NCI-H526 (cell line): ENCODE results near the gene CRAMP1.
"Not testable (repeated sequence)": the region's sequence is repeated elsewhere in the genome, so short reads cannot be mapped to it uniquely, and the experiment has no call there.

Experiments
- DNase-seq, 2 experiments: peaks; one replicate each; lab custom pipeline; 2025; lab: John Stamatoyannopoulos, UW

CRAMP1 gene, protein sequence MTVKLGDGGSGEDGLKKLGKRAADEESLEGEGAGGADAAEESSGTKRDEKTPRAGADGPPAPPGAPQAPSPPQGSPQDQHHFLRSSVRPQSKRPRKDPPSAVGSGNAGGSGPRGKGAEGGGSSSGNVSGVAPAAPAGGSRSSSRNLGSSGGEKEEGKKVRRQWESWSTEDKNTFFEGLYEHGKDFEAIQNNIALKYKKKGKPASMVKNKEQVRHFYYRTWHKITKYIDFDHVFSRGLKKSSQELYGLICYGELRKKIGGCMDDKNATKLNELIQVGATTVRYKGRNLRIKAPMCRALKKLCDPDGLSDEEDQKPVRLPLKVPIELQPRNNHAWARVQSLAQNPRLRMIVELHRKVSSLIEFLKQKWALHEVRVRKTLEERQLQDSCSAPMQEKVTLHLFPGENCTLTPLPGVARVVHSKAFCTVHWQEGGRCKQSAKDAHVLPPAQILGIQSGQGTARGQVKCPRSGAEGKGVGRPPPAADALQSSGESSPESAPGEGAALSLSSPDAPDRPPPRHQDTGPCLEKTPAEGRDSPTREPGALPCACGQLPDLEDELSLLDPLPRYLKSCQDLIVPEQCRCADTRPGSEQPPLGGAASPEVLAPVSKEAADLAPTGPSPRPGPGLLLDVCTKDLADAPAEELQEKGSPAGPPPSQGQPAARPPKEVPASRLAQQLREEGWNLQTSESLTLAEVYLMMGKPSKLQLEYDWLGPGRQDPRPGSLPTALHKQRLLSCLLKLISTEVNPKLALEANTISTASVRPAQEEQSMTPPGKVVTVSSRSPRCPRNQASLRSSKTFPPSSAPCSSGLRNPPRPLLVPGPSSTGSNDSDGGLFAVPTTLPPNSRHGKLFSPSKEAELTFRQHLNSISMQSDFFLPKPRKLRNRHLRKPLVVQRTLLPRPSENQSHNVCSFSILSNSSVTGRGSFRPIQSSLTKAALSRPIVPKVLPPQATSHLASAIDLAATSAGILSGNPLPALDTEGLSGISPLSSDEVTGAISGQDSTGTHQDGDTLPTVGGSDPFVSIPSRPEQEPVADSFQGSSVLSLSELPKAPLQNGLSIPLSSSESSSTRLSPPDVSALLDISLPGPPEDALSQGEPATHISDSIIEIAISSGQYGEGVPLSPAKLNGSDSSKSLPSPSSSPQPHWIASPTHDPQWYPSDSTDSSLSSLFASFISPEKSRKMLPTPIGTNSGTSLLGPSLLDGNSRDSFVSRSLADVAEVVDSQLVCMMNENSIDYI (N-terminal part only)

GRCh38 chr16:1612320-1613111 lies at the start of gene CRAMP1:
TSS of gene CRAMP1 (plus strand) at chr16:1612360. CDS start at chr16:1614640, 2,280 bp downstream.
- DNase-seq, result no peak

GRCh38 chr16:1563786-1564185 lies 48.4 kb upstream of the CRAMP1 start:
- no peak for DNase-seq

GRCh38 chr16:1564325-1564724 lies 47.8 kb upstream of the CRAMP1 start:
- no peak for DNase-seq

GRCh38 chr16:1565083-1565805 lies 46.9 kb upstream of the CRAMP1 start:
- no peak for DNase-seq

DNA sequence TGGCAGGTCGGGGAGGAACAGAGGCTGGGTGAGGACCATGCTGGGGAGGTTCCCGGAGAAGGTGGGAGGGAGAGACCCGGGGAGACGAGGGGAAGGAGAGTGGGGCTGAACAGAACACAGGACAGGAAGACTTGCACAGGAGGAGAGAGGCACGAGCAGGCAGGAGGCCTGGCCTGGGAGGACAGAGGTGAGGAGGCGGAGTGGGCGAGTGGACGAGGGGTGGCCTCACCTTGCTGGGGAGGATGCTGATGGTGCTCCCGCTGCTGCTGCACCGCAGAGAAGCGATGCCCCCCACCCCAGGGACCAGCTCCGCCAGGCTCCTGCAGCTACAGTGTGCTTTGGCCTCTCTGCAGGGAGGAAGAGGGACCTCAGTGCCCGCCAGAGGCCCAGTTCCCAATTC lies 44.2 kb upstream of the CRAMP1 start:
- DNase-seq, result no peak

GRCh38 chr16:1571012-1571671 lies 41.0 kb upstream of the CRAMP1 start:
- no peak for DNase-seq

GRCh38 chr16:1572673-1573072 lies 39.5 kb upstream of the CRAMP1 start:
- DNase-seq, result no peak

DNA sequence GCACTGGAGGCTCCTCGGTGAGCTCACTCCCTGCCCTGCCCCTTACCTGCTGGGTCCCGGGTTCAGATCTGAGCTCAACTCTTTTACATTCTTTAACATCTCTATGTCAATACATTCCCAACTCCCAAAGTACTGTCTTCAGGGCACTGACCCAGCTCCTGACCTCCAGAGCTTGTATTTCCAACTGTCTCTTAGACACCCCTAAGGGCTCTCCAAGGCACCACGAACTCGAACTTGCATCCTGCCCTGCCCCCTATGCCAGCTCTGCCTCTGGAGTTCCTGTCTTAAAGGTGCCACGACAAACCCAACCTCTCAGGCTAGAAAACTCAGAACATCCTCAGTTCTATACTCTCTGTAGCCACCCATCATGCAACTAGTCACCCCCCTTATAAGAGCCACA lies 38.9 kb upstream of the CRAMP1 start:
- DNase-seq, result no peak

GRCh38 chr16:1575578-1575977 lies 36.6 kb upstream of the CRAMP1 start:
- no peak for DNase-seq

GRCh38 chr16:1579214-1579613 lies 32.9 kb upstream of the CRAMP1 start:
- DNase-seq, result no peak

DNA sequence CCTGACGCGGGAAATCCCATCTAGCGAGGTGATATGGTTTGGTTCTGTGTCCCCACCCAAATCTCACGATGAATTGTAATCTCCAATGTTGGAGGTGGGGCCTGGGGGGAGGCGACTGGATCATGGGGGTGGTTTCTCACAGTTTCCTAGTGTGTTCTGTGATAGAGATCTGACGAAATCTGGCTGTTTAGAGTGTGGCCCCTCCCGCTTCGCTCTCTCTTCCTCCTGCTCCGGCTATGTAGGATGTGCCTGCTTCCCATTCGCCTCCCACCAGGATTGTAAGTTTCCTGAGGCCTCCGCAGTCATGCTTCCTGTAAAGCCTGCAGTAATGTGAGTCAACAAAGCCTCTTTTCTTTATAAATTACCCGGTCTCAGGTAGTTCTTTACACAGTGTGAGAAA lies 31.9 kb upstream of the CRAMP1 start:
- no peak for DNase-seq

GRCh38 chr16:1580956-1581355 lies 31.2 kb upstream of the CRAMP1 start:
- DNase-seq, result no peak

- no peak for DNase-seq
These were observed 30.4 kb upstream of the CRAMP1 start for GRCh38 chr16:1581804-1582203.

DNA sequence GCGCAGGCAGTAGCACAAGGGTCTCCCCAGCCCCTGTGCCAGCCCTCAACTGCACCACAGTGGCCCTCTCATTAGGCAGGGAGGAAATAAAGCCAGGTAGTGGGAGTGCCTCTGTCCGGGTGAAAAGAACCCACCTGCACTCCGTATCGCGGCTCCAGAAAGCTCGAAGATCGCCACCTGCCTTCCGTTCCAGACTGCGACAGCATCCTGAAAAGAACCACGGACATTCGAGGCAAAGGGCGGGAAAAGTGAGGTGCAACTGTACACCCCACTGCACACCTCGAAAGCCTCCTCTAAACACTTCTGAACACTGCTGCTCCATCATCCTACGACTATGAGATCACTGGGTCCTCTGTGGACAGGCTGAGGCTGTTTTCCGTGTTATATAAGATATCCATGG lies 29.0 kb upstream of the CRAMP1 start:
- DNase-seq, result no peak

DNA sequence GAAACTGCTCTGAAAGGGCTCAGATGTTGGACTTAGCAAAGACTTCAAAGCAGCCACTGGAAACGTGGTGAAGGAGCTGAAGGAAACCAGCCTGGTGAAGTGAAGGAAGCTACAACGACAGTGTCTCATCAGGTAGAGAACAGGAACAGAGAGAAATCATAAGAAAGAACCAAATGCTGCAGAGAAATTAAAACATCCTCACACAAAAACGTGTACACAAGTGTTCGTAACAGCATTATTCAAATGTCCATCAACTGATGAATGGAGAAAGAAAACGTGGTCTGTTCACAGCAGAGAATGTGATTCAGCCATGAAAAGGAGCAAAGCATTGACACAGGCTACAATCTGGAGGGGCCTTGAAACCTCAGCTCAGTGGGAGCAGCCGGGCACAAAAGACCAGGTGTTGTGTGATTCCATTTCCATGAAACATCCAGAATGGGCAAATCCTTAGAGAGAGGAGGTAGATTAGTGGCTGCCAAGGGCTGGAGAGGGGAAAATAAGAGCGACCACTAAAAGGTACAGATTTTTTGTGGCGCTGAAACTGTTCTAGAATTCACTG lies 27.2 kb upstream of the CRAMP1 start:
- DNase-seq, result no peak

DNA sequence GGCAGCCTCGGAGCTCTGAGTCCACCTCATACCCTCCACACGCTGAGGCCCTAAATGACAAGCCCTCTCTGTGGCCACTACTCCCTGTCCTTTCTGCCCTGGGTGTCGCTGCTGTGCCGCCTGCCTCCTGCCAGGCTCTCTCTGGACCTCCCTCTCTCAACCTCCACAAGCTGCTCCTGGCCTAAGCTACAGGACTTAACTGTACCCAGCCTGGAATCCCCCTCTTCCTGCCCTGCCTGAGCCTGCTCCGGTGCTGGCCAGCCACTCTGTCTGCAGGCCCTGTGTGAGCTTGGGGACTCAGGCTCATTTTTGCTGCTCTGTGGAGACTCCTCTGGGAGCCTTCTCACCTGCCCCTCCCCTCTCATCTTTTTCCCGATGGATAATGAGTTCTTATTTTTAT lies 21.8 kb upstream of the CRAMP1 start:
- DNase-seq, result no peak

- DNase-seq, result no peak
These were observed 21.0 kb upstream of the CRAMP1 start for GRCh38 chr16:1590930-1591705.

GRCh38 chr16:1592446-1592845 lies 19.7 kb upstream of the CRAMP1 start:
- no peak for DNase-seq

DNA sequence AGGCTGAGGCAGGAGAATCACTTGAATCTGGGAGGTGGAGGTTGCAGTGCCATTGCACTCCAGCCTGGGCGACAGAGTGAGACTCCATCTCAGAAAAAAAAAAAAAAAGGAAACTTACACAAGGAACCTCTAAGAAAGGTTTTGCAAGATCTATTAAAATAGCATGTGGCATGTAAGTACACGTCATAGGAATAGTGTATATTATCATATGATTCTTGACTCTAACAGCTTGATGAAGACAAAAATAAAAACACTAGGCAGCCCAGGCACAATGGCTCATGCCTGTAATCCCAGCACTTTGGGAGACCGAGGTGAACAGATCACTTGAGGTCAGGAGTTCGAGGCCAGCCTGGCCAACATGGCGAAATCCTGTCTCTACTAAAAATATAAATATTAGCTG lies 16.6 kb upstream of the CRAMP1 start:
- not testable (repeated sequence) for DNase-seq
